Measurements from ENCODE around the gene DUOX2. TPM values are rescaled to one million over a fixed set of nuclear protein-coding genes. Genes with fewer than 3 reads are reported as not detected.

DUOX2 gene
- total RNA-seq, 3 donors from 2014 or later (not counting 1 experiment from before 2014, with no cell fraction given) = 2.5 TPM; not detected in 2

DNA sequence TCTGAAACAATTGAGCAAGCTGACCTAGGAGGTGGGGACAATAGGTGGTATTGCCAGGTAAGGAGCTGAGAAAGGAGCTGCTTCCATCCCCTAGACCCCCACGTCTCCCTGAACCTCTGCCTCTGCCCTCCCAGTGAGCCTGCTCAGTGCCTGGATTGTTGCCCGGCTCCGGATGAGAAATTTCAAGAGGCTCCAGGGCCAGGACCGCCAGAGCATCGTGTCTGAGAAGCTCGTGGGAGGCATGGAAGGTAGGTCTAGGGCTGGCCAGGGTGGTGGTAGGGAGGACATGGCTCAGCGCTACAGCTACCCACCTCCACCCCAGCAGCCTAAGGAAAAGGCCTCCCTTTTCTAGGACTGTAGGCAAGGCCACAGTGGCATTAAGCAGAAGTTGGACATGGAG lies 29.1 kb upstream of the DUOX2 start:
- H3K36me3 Mint-ChIP-seq = no peaks in the 10 kb centered on the region
- H3K9me3 Mint-ChIP-seq = no peaks in the 10 kb centered on the region
- DNase-seq (no peak), ATAC-seq (no peak)
- no peaks in the 10 kb centered on the region for H3K4me1 Mint-ChIP-seq
- no peaks in the 10 kb centered on the region for H3K27me3 ChIP-seq (ENCODE audit: control insufficient read depth, insufficient read depth, low read length)
- H3K36me3 ChIP-seq (ENCODE audit: control insufficient read depth, insufficient read depth, low read length) = no peaks in the 10 kb centered on the region
- H3K4me1 ChIP-seq (ENCODE audit: control insufficient read depth, insufficient read depth, low read length) = no peaks in the 10 kb centered on the region
- no peaks in the 10 kb centered on the region for H3K9me3 ChIP-seq (ENCODE audit: control insufficient read depth, insufficient read depth, low read length)
- WGBS (ENCODE audit: insufficient coverage) = 90% methylated on average over 6 of the region's 7 CpGs
- H3K27ac Mint-ChIP-seq = no peak overlapping the region
- H3K27ac ChIP-seq (ENCODE audit: low read length) = no peak overlapping the region
- H3K4me3 ChIP-seq (ENCODE audit: low read length) = no peak overlapping the region
- intact Hi-C loops (cut with micrococcal nuclease) = no loop called here
- no peak overlapping the region for H3K4me3 Mint-ChIP-seq
- H3K27me3 Mint-ChIP-seq (ENCODE audit: low read depth in 2 of 2) = no peaks in the 10 kb centered on the region
- TF ChIP-seq, protein P1, sequence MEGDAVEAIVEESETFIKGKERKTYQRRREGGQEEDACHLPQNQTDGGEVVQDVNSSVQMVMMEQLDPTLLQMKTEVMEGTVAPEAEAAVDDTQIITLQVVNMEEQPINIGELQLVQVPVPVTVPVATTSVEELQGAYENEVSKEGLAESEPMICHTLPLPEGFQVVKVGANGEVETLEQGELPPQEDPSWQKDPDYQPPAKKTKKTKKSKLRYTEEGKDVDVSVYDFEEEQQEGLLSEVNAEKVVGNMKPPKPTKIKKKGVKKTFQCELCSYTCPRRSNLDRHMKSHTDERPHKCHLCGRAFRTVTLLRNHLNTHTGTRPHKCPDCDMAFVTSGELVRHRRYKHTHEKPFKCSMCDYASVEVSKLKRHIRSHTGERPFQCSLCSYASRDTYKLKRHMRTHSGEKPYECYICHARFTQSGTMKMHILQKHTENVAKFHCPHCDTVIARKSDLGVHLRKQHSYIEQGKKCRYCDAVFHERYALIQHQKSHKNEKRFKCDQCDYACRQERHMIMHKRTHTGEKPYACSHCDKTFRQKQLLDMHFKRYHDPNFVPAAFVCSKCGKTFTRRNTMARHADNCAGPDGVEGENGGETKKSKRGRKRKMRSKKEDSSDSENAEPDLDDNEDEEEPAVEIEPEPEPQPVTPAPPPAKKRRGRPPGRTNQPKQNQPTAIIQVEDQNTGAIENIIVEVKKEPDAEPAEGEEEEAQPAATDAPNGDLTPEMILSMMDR (IDR thresholded peaks at IDR 0.05) = no peak

DNA sequence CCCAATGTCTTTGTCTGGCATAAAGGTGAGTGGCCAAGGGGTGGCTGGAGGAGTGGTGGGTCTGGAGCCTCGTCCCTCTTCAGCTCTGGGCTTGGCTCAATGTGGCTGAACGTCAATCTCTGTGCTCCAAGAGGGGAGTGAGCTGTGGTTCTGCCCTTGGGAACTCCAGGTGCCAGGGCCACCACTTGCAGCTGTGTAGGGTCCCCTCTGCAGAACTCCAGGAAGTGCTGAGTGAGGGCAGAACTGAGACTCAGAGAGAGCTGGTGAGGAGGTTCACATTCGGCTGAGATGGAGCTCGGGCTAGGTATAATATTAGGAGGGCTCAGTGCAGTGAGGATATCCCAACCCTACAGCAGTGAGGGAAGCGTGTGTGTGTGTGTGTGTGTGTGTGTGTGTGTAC lies 27.4 kb upstream of the DUOX2 start:
- 67% methylated on average over 4 of the region's 5 CpGs for WGBS (ENCODE audit: insufficient coverage)

GRCh38 chr15:45140557-45141250 lies 26.7 kb upstream of the DUOX2 start:
- H3K27me3 Mint-ChIP-seq (ENCODE audit: low read depth in 2 of 2) = peaks cover 7 to 9% of the 10 kb centered on the region in 2 donors
- TF ChIP-seq, protein P1 (IDR thresholded peaks at IDR 0.05) = no peak

More for the DNA sequence above, 27.4 kb upstream of the DUOX2 start:
- Mint-ChIP-seq H3K27ac (no peak overlapping the region), H3K4me3 (no peak overlapping the region), H3K27me3 (ENCODE audit: low read depth in 2 of 2) (peaks cover 3 to 5% of the 10 kb centered on the region in 2 donors), H3K4me1 (peaks cover 0 to 3% of the 10 kb centered on the region in 2 donors), H3K9me3 (no peaks in the 10 kb centered on the region), H3K36me3 (no peaks in the 10 kb centered on the region)
- Histone ChIP-seq H3K27me3 (ENCODE audit: control insufficient read depth, insufficient read depth, low read length) (peaks cover 4% of the 10 kb centered on the region), H3K4me1 (ENCODE audit: control insufficient read depth, insufficient read depth, low read length) (no peaks in the 10 kb centered on the region), H3K27ac (ENCODE audit: low read length) (no peak overlapping the region), H3K36me3 (ENCODE audit: control insufficient read depth, insufficient read depth, low read length) (no peaks in the 10 kb centered on the region), H3K9me3 (ENCODE audit: control insufficient read depth, insufficient read depth, low read length) (no peaks in the 10 kb centered on the region), H3K4me3 (ENCODE audit: low read length) (no peak overlapping the region)
- no peak for DNase-seq
- ATAC-seq = no peak
- TF ChIP-seq, protein P1 (IDR thresholded peaks at IDR 0.05) = no peak
- intact Hi-C loops (cut with micrococcal nuclease) = no loop called here

DNA sequence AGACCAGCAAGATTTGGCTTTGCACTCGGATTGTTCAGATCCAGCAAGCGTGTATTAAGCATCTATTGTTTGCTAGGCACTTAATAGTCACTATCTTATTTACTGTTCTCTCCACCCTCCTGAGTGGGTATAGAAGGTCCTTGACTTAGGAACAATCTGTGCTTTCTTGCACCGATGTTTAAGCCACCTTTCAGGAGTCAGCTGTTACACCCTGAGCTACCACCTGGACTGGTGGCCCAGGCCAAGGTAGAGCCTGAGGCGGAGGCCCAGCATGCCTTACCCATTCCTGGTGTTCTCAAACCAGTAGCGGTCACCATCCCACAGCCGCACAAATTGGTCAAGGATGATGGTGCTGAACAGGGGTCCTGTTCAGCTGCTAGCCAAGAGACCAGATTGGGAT lies 25.8 kb upstream of the DUOX2 start:
- no peak for DNase-seq
- intact Hi-C loops (cut with micrococcal nuclease) = no loop called here
- ATAC-seq = no peak
- Histone ChIP-seq H3K27me3 (ENCODE audit: control insufficient read depth, insufficient read depth, low read length) (peaks cover 11% of the 10 kb centered on the region), H3K4me3 (ENCODE audit: low read length) (no peak overlapping the region), H3K27ac (ENCODE audit: low read length) (no peak overlapping the region), H3K9me3 (ENCODE audit: control insufficient read depth, insufficient read depth, low read length) (no peaks in the 10 kb centered on the region), H3K4me1 (ENCODE audit: control insufficient read depth, insufficient read depth, low read length) (peaks cover 8% of the 10 kb centered on the region), H3K36me3 (ENCODE audit: control insufficient read depth, insufficient read depth, low read length) (no peaks in the 10 kb centered on the region)
- Mint-ChIP-seq H3K27ac (no peak overlapping the region), H3K4me1 (peaks cover 0 to 10% of the 10 kb centered on the region in 2 donors), H3K4me3 (no peak overlapping the region), H3K9me3 (no peaks in the 10 kb centered on the region), H3K27me3 (ENCODE audit: low read depth in 2 of 2) (peaks cover 9 to 11% of the 10 kb centered on the region in 2 donors), H3K36me3 (no peaks in the 10 kb centered on the region)
- TF ChIP-seq, protein P1 (IDR thresholded peaks at IDR 0.05) = no peak
- 96% methylated on average over 6 of the region's 6 CpGs for WGBS (ENCODE audit: insufficient coverage)

More at GRCh38 chr15:45140557-45141250, 26.7 kb upstream of the DUOX2 start:
- Histone ChIP-seq H3K9me3 (ENCODE audit: control insufficient read depth, insufficient read depth, low read length) (no peaks in the 10 kb centered on the region), H3K36me3 (ENCODE audit: control insufficient read depth, insufficient read depth, low read length) (no peaks in the 10 kb centered on the region), H3K4me1 (ENCODE audit: control insufficient read depth, insufficient read depth, low read length) (peaks cover 4% of the 10 kb centered on the region), H3K27me3 (ENCODE audit: control insufficient read depth, insufficient read depth, low read length) (peaks cover 9% of the 10 kb centered on the region), H3K4me3 (ENCODE audit: low read length) (no peak overlapping the region), H3K27ac (ENCODE audit: low read length) (no peak overlapping the region)
- no peak overlapping the region for H3K27ac Mint-ChIP-seq
- WGBS (ENCODE audit: insufficient coverage) = 95% methylated on average over 9 of the region's 10 CpGs
- intact Hi-C loops (cut with micrococcal nuclease) = no loop called here
- no peaks in the 10 kb centered on the region for H3K9me3 Mint-ChIP-seq
- H3K36me3 Mint-ChIP-seq = no peaks in the 10 kb centered on the region
- peaks cover 0 to 7% of the 10 kb centered on the region in 2 donors for H3K4me1 Mint-ChIP-seq
- ATAC-seq (no peak), DNase-seq (no peak)
- no peak overlapping the region for H3K4me3 Mint-ChIP-seq
